ENCODE data around the gene GRHL1.
"Not testable (repeated sequence)": the region's sequence is repeated elsewhere in the genome, so short reads cannot be mapped to it uniquely, and the experiment has no call there.

GRHL1 gene

DNA sequence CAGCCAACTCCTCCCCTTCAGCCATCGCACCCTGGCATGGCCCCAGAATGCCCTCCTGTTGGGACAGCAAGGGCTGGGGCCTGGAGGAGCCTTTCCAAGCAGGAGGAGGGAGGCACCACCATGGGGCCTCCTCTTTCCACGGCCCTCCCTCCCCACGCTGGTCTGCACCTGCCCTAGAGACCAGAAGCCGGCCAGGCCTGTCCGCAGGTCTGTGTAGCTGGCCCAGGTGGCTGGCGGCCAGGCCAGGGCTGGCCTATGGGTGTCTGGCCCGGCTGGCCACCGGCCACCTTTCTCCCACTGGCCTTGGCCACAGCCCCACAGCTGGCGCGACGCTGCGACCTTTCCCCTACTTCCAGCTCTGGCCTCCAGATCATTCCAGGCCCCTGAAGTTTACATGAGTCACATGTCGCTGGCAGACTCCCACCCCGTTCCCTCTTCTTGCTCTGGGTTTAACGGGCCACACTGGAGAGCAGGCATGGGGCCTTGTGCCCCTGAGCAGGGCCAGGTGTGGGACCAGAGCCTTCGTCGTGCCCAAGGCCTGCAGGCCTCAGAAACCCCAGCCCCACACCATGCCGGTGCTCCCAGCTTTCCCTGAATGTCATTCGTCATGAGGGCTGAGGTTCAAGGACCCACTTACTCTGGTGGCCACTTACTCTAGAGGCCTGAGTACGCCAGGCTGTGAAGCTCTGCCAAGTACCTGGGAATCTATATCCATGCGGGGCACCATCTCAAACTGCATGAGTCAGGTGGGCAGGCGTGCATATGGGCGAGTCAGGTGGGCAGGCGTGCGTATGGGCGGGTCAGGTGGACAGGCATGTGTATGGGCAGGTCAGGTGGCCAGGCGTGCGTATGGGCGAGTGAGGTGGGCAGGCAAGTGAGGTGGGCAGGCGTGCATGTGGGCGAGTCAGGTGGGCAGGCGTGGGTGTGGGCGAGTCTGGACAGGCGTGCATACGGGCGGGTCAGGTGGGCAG lies 58.6 kb downstream of the GRHL1 start:
- DNase-seq (ENCODE audit: low spot score), result no peak

DNA sequence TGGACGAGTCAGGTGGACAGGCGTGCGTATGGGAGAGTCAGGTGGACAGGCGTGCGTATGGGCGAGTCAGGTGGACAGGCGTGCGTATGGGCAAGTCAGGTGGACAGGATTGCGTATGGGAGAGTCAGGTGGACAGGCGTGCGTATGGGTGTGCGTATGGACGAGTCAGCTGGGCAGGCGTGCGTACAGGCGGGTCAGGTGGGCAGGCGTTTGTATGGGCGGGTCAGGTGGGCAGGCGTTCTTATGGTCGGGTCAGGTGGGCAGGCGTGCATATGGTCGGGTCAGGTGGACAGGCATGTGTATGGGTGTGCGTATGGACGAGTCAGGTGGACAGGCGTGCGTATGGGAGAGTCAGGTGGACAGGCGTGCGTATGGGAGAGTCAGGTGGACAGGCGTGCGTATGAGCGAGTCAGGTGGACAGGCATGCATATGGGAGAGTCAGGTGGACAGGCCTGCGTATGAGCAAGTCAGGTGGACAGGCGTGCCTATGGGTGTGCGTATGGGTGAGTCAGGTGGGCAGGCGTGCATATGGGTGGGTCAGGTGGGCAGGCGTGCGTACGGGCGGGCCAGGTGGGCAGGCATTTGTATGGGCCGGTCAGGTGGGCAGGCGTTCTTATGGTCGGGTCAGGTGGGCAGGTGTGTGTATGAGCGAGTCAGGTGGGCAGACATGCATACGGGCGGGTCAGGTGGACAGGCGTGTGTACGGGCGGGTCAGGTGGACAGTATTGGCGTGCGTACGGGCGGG lies 59.5 kb downstream of the GRHL1 start:
- DNase-seq (ENCODE audit: low spot score), result not testable (repeated sequence)

DNA sequence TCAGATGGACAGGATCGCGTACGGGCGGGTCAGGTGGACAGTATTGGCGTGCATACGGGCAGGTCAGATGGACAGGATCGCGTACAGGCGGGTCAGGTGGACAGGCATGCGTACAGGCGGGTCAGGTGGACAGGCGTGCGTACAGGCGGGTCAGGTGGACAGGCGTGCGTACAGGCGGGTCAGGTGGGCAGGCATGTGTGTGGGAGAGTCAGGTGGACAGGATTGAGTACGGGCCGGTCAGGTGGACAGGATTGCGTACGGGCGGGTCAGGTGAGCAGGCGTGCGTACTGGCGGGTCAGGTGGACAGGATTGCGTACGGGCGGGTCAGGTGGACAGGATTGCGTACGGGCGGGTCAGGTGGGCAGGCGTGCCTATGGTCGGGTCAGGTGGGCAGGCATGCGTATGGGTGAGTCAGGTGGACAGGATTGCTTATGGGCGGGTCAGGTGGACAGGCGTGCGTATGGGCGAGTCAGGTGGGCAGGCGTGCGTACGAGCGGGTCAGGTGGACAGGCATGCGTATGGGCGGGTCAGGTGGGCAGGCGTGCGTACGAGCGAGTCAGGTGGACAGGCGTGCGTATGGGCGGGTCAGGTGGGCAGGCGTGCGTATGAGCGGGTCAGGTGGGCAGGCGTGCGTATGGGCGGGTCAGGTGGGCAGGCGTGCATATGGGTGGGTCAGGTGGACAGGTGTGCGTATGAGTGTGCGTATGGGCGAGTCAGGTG lies 60.3 kb downstream of the GRHL1 start:
- not testable (repeated sequence) for DNase-seq (ENCODE audit: low spot score)

GRCh38 chr2:10012366-10012962 lies 61.0 kb downstream of the GRHL1 start:
- DNase-seq (ENCODE audit: low spot score), result not testable (repeated sequence)

DNA sequence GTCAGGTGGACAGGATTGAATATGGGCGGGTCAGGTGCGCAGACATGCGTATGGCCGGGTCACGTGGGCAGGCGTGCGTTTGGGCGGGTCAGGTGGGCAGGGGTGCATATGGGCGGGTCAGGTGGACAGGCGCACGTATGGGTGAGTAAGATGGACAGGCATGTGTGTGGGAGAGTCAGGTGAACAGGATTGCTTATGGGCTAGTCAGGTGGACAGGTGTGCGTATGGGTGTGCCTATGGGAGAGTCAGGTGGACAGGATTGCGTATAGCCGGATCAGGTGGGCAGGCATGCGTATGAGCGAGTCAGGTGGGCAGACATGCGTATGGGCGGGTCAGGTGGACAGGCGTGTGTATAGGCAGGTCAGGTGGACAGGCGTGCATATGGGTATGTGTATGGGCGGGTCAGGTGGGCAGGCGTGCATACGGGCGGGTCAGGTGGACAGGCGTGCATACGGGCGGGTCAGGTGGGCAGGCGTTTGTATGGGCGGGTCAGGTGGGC lies 61.5 kb downstream of the GRHL1 start:
- no peak for DNase-seq (ENCODE audit: low spot score)

- DNase-seq (ENCODE audit: low spot score), result not testable (repeated sequence)
Observed at GRCh38 chr2:10013651-10014417, 62.3 kb downstream of the GRHL1 start.

GRCh38 chr2:10014418-10015190 lies 63.1 kb downstream of the GRHL1 start:
- DNase-seq (ENCODE audit: low spot score), result no peak

GRCh38 chr2:10015376-10015989 lies 64.0 kb downstream of the GRHL1 start:
- not testable (repeated sequence) for DNase-seq (ENCODE audit: low spot score)

DNA sequence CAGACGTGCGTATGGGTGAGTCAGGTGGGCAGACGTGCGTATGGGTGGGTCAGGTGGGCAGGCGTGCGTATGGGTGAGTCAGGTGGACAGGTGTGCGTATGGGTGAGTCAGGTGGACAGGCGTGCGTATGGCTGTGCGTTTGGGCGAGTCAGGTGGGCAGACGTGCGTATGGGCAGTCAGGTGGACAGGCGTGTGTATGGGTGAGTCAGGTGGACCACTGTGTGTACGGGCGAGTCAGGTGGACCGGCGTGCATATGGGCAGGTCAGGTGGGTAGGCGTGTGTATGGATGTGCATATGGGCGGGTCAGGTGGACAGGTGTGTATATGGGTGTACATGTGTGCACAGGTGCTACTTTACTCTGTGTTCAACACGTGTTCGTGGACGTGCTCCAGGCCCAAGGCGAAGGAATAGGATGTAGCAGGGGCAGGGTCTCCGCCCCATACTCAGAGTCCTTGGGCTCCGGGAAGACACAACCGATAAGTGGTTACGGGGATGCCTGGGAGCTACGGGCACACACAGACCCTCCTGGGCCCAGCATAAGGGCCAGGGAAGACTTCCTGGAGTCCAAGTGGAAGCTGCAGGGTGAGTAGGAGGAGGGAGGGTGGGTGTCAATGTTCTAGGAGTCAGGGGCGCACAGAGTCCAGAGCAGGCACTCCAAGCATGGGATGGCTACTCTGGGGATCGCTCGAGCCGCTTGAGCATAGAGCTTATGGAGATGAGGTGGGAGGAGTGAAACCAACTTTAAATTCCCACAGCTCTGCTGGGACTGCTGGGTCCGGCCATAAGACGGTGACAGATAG lies 64.7 kb downstream of the GRHL1 start:
- no peak for DNase-seq (ENCODE audit: low spot score)

GRCh38 chr2:10016802-10017258 lies 65.3 kb downstream of the GRHL1 start:
- no peak for DNase-seq (ENCODE audit: low spot score)

- no peak for DNase-seq (ENCODE audit: low spot score)
Observed at GRCh38 chr2:10017313-10017941, 65.9 kb downstream of the GRHL1 start.

- DNase-seq (ENCODE audit: low spot score), result no peak
Observed at GRCh38 chr2:10019174-10019573, 67.7 kb downstream of the GRHL1 start.

- DNase-seq (ENCODE audit: low spot score), result no peak
Observed at GRCh38 chr2:10019602-10020400, 68.3 kb downstream of the GRHL1 start.

DNA sequence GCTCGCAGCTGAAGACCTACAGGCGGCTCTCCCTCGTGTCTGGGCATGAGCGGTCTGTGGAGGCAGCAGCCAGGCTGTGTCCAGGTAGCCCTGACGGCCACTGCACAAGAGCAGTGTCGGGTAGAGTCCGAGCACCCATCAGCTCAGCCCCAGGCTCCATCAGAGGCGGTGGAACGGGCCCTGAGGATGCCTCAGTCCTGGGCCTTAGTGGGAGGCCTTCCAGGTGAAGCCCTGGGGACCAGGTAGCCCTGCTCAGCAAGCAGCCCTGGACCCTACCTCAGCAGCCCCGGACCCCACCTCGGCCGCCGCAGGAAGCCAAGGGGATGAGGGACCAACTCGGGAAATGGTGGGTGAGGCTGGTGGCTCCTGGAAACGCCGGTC lies 70.5 kb downstream of the GRHL1 start:
- no peak for DNase-seq (ENCODE audit: low spot score)

GRCh38 chr2:10022445-10022844 lies 71.0 kb downstream of the GRHL1 start:
- DNase-seq (ENCODE audit: low spot score), result no peak

- no peak for DNase-seq (ENCODE audit: low spot score)
Observed at GRCh38 chr2:10022966-10023662, 71.6 kb downstream of the GRHL1 start.

All from kidney capillary endothelial cell (primary cell).